Breast epithelium (tissue), 4 donors: ENCODE data around the gene KLHL6. TPM values are rescaled to one million over a fixed set of nuclear protein-coding genes. Genes with fewer than 3 reads are reported as not detected.

Experiments used
- DNase-seq, 2 donors: peaks; one replicate each; pipeline ENCODE4 v3.0.0-alpha.2; 2019; ENCODE audit warnings: low spot score in 2 of 2
- H3K27ac ChIP-seq, 2 donors: fragments of 200-600 bp; sonication (generic) in 1 of 2; one replicate each; pipeline ENCODE4 v1.5.1; 2016 to 2019; ENCODE audit warnings: mild to moderate bottlenecking in 1 of 2
- H3K27me3 ChIP-seq, 2 donors: fragments of 200-600 bp; sonication (generic) in 1 of 2; one replicate each; pipeline versions ENCODE4 v1.5.1 to v1.6.0; 2017 to 2019; ENCODE audit warnings: control low read depth in 1 of 2, mild to moderate bottlenecking in 1 of 2
- H3K36me3 ChIP-seq: fragments of 200-600 bp; one replicate; pipeline ENCODE4 v1.5.1; 2019
- H3K4me1 ChIP-seq, 2 donors: fragments of 200-600 bp; sonication (generic); one replicate each; pipeline ENCODE4 v1.5.1; 2016 to 2019; ENCODE audit warnings: control low read depth in 1 of 2
- H3K4me3 ChIP-seq, 3 donors: fragments of 200-600 bp; sonication (generic); 1 replicate in 2 of 3; 2 replicates in 1 of 3; pipeline ENCODE4 v1.5.1; 2016 to 2019; ENCODE audit warnings: mild to moderate bottlenecking in 3 of 3, moderate library complexity in 2 of 3
- H3K9me3 ChIP-seq, 2 donors: fragments of 200-600 bp; sonication (generic) in 1 of 2; one replicate each; pipeline ENCODE4 v1.5.1; 2016 to 2019; ENCODE audit warnings: control low read depth in 1 of 2
- CTCF ChIP-seq, 3 donors: fragments of 450-650 bp; IDR thresholded peaks; one replicate each; pipeline ENCODE4 v1.5.1; 2016 to 2017; ENCODE audit warnings: antibody characterized with exemption in 3 of 3, mild to moderate bottlenecking in 3 of 3, moderate library complexity in 3 of 3
- POLR2A ChIP-seq: fragments of 450-650 bp; IDR thresholded peaks from one replicate; pipeline ENCODE4 v1.6.1; 2016; ENCODE audit warnings: antibody characterized with exemption, mild to moderate bottlenecking, moderate library complexity
- POLR2AphosphoS5 ChIP-seq, 3 donors: sonication (generic); formaldehyde crosslinking; IDR thresholded peaks; one replicate each; pipeline ENCODE4 v1.6.1; 2017; ENCODE audit warnings: antibody characterized with exemption in 3 of 3
- intact Hi-C: fragments of 100-400 bp; cut with DNase I; formaldehyde crosslinking; loops from one replicate; pipeline ENCODE4 v1.15.1; 2023; ENCODE audit warnings: low total_unique reads
- total RNA-seq, 3 donors: library from RNA; depleted of rRNA; stranded (reverse); fragments of >200 nt; gene quantifications; one replicate each; pipeline ENCODE4 v1.1.0, GENCODE V29; 2016

Gene KLHL6
- total RNA-seq, 3 donors from 2014 or later, result 2.7 to 7.9 (median 4.3) TPM

GRCh38 chr3:183542355-183542754 lies 13.2 kb downstream of the KLHL6 start:
- intact Hi-C loops, result no loop called here

GRCh38 chr3:183541738-183542137 lies 13.8 kb downstream of the KLHL6 start:
- TF ChIP-seq POLR2AphosphoS5 (IDR thresholded peaks at IDR 0.05), result no peak
- no peak for TF ChIP-seq POLR2A
- no peak for TF ChIP-seq CTCF (IDR thresholded peaks at IDR 0.05)
- intact Hi-C loops, result no loop called here
- Histone ChIP-seq H3K36me3 (no peaks in the 10 kb centered on the region), H3K4me3 (no peak overlapping the region), H3K9me3 (no peaks in the 10 kb centered on the region), H3K27me3 (no peaks in the 10 kb centered on the region), H3K4me1 (no peaks in the 10 kb centered on the region), H3K27ac (no peak overlapping the region)
- DNase-seq, result no peak

More at GRCh38 chr3:183542355-183542754, 13.2 kb downstream of the KLHL6 start:
- H3K27ac ChIP-seq, result no peak overlapping the region
- no peak for DNase-seq
- no peaks in the 10 kb centered on the region for H3K27me3 ChIP-seq
- H3K36me3 ChIP-seq, result no peaks in the 10 kb centered on the region
- no peaks in the 10 kb centered on the region for H3K4me1 ChIP-seq
- TF ChIP-seq POLR2A (no peak), POLR2AphosphoS5 (IDR thresholded peaks at IDR 0.05) (no peak), CTCF (IDR thresholded peaks at IDR 0.05) (no peak)
- no peaks in the 10 kb centered on the region for H3K9me3 ChIP-seq
- H3K4me3 ChIP-seq, result no peak overlapping the region

- DNase-seq, result no peak
- Histone ChIP-seq H3K4me3 (no peak overlapping the region), H3K4me1 (no peaks in the 10 kb centered on the region), H3K27ac (no peak overlapping the region), H3K27me3 (no peaks in the 10 kb centered on the region), H3K9me3 (no peaks in the 10 kb centered on the region), H3K36me3 (no peaks in the 10 kb centered on the region)
- no peak for TF ChIP-seq POLR2AphosphoS5 (IDR thresholded peaks at IDR 0.05)
- no peak for TF ChIP-seq CTCF (IDR thresholded peaks at IDR 0.05)
- TF ChIP-seq POLR2A, result no peak
- intact Hi-C loops, result no loop called here
These were observed 14.3 kb downstream of the KLHL6 start for GRCh38 chr3:183541235-183541655.

GRCh38 chr3:183540501-183541234 lies 14.8 kb downstream of the KLHL6 start:
- H3K4me3 ChIP-seq, result no peak overlapping the region
- H3K27ac ChIP-seq, result no peak overlapping the region
- TF ChIP-seq POLR2AphosphoS5 (IDR thresholded peaks at IDR 0.05), result no peak
- TF ChIP-seq CTCF (IDR thresholded peaks at IDR 0.05), result no peak
- TF ChIP-seq POLR2A, result no peak
- no peaks in the 10 kb centered on the region for H3K4me1 ChIP-seq
- H3K9me3 ChIP-seq, result no peaks in the 10 kb centered on the region
- DNase-seq, result no peak
- no peaks in the 10 kb centered on the region for H3K36me3 ChIP-seq
- intact Hi-C loops, result no loop called here
- H3K27me3 ChIP-seq, result no peaks in the 10 kb centered on the region

- intact Hi-C loops, result no loop called here
- Histone ChIP-seq H3K9me3 (no peaks in the 10 kb centered on the region), H3K27ac (no peak overlapping the region), H3K4me3 (no peak overlapping the region), H3K36me3 (no peaks in the 10 kb centered on the region), H3K27me3 (no peaks in the 10 kb centered on the region), H3K4me1 (no peaks in the 10 kb centered on the region)
- no peak for DNase-seq
- no peak for TF ChIP-seq POLR2AphosphoS5 (IDR thresholded peaks at IDR 0.05)
- no peak for TF ChIP-seq POLR2A
- no peak for TF ChIP-seq CTCF (IDR thresholded peaks at IDR 0.05)
These were observed 15.7 kb downstream of the KLHL6 start for GRCh38 chr3:183539811-183540210.
